GM19372 (cell line): Measurements from ENCODE around the gene RYR2.

Experiments used
- ATAC-seq: cut with Tn5 transposase; IDR thresholded peaks from one replicate; pipeline ENCODE4 v1.9.1; 2021; ENCODE audit warnings: mild to moderate bottlenecking, low read depth, moderate library complexity; ENCODE audit not compliant: unreplicated experiment

Gene RYR2

DNA sequence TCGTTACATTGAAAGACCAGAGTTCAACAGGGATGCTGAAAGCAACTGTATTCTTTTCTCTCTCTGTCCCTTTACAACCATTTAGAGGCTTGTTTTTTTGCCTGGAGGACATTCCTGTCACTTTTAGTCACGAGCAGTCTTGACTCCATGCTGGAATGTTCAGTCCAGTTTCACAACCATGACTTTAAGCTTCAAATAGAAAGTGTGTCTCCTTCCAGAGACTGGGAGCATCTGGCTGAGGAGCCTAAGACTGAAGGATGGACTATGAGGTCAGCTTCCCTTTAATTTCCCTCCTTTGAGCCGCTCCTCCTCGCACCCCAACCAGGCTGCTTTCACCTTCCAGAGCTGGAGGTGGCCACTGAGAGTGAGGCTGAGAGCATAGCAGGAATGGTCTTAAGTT is 10.5 kb upstream of the RYR2 start:
- no peak for ATAC-seq

DNA sequence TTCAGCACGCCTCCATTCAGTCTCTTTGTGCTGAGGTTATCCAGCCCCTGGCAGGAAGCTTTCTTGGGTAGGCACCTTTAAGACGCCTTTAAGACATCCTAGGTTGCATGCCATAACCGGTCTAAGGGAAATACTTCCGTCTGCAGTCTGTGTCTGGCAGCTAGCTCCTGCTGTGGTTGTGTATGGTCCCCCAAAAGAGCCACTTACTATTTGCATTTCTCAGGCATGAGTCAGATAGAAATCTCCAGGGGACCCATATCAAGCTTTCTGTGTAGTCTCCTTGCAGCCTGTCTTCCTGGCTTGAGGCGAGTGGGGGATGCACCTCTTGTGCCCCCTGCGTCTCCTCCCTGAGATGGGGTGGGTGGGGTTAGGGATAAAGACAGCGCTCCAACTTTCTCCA is 10.0 kb upstream of the RYR2 start:
- ATAC-seq = peak; percentile 45

DNA sequence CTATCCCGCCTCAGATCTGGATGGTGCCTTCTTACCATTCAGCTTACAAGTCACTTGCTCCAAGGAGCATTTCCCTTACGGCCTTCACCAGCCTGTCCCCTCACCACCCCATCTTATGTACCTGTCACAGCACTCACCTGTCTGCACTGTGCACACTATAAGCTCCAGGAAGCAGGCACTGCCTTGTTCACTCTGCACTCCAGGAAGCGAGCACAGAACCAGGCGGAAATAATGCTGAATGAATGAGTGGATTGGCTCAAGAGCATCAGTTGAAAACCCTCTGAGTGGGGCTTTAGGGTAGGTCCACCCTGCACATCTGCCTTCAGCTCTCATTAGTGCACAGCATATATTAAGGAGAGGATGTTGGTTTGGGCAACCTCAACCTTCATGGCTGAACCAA is 8.9 kb upstream of the RYR2 start:
- no peak for ATAC-seq

DNA sequence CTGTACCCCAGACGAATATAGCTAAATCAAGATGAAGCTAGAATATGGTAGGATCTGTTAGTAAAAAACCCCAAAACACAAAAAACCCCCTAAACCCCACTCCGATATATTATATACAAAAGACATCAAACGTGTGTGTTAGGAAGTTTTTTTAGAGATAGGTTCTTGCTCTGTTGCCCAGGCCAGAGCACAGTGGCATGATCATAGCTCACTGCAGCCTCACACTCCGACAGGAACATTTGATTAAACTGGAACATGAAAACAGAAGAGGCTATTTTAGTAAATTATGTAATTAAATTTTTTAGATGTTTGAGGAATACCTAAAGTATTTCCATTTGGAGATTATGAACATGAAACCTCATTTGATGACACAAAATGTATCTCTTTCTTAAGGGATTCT is 8.2 kb upstream of the RYR2 start:
- ATAC-seq = no peak

DNA sequence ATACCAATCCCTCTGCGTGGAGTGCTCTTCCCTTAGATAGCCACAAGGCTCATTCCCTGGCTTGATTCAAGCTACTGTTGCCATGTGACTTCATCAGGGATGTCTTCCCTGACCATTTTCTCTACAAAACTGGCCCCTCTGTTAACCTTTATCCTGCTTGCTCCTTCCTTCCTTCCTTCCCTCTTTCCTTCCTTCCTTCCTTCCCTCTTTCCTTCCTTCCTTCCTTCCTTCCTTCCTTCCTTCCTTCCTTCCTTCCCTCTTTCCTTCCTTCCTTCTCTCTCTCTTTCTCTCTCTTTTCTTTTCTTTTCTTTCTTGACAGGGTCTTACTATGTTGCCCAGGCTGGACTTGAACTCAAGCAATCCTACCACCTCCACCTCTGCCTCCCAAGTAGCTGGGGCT is 6.2 kb upstream of the RYR2 start:
- no peak for ATAC-seq

DNA sequence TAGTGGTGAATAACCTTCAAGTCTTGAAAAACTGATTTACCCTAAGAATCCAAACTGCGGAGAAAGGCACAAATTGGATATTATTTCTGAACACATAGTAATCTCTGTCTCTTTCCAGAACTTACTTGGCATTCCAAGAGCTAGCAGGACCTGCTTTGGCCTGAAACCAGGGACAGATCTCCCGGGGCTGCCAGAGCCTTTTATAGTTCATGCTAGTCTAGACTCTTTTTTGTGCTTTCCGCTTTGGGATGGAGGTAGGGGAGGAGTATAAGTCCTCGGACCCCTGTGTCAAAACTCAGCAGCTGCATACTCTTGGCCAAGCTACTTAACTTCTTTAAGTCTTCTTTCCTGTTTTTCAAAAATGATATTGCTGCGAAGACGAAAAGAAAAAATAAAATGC is 3.8 kb upstream of the RYR2 start:
- ATAC-seq = no peak

DNA sequence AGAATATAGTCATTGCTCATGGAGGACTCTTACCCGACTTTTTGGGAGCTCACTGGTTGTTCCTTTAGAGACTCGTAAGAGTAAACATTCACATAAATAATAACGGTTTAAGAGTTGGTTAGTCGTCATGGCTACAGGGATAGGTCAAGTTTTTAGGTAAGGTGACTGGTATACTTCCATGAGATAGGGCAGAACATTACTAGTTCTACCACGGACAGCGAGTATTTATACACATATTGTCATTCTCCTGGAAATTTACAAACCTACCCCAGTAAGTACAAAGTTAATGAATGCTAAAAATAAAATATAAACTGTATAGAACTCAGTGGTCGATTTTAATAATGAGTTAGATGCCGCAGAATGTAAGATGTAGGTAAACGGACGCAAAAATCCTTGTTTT is 1.2 kb upstream of the RYR2 start:
- ATAC-seq = no peak

DNA sequence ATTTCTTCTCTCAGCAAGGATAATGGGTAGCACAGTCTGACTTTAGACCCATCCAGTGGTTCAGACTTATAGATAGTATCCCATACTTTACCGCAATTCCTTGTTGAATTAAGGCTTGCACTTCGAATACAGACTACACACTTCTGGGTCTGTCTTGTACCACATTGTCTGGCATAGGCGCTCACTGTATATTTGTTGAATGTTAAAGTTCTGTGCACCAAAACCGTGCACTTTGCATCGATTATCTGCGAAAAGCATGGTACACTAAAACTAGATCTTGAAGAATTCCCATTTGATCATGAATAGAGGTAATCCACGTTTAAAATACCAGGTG is 556 bp upstream of the RYR2 start:
- ATAC-seq = no peak

DNA sequence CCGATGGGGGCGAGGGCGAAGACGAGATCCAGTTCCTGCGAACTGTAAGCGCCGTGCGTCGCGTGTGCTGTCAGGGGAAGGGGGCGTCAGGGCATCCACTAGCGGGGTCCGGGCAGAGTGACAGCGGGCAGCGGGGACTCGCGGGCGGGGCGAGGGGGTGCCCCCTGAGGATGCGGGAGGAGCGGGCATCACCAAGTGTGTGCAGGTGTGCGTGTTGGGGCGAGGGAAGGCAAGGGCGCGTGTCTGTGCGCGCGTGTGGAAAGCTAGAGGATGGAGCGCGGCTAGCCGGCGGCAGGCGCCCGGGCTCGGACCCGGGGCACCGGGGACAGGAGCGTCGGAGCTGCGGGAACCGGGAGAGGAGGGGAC is 525 bp downstream of the RYR2 start:
- ATAC-seq = no peak

DNA sequence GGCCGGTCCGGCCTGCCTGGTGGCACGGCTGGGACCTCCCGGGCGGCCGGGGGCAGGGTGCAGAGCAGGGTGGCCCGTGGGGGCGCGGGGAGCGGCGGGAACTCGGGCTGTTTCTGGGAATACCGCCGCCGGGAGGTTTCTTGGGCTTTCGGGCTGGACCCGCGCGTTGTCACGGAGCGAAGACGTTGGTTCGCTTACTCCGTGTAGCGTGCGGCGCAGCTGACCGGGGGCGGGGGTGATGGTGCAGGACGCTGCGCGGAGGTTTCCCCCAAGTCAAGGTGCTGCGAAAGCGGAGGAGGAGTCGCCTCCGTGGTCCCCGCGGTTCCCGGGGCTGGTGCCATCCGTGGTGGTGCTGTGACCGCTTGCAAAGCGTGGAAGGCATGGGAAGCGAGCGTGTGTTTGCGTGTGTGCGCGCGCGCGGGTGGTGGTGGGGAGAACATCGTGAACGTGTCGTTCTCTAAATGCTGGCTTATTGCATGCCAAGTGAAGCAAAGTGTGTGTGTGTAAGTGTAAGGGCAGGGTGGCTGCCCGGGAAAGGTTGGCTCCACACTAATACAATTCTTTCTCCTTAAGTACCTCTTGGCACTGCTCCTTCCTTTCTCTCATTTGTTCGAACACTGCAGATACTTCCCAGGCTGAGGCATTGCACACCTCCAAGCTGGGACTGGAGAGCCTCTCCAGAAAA is 1.1 kb downstream of the RYR2 start:
- no peak for ATAC-seq

DNA sequence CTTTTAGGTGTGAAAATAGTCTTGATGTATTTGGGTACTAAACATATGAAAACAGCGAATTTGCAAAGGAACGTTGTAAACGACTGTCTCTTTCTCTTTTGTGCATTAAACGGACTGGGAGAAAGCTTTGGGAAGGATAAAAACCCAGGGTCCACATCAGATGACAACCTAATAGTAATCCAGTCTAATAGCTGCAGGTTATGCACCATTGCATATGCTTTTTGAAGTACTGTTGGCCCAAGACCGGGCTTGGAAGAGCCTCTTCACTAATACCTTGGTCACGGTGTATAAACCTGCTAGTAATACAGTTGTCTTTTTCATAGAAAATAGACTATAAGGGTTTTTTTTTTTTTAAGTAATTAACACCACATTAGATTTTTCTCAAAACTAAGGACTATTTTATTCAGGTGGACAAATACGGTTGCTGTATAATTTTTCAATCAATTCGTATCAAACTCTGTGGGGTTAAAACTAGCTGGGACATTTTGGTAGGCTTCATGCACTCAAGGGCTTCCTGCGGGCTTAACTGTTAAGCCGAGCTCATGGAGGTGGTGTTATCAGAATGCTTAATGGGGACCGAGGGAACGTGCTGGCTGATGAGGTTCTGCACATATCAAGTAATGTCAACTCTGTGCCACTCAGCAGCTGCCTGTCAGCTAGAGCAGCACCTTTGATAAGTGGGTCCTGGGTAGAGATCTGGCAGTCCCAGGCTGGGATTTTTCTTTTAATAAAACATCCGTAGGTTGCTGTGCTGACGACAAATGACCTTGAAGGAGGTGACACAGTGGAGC is 2.1 kb downstream of the RYR2 start:
- no peak for ATAC-seq

DNA sequence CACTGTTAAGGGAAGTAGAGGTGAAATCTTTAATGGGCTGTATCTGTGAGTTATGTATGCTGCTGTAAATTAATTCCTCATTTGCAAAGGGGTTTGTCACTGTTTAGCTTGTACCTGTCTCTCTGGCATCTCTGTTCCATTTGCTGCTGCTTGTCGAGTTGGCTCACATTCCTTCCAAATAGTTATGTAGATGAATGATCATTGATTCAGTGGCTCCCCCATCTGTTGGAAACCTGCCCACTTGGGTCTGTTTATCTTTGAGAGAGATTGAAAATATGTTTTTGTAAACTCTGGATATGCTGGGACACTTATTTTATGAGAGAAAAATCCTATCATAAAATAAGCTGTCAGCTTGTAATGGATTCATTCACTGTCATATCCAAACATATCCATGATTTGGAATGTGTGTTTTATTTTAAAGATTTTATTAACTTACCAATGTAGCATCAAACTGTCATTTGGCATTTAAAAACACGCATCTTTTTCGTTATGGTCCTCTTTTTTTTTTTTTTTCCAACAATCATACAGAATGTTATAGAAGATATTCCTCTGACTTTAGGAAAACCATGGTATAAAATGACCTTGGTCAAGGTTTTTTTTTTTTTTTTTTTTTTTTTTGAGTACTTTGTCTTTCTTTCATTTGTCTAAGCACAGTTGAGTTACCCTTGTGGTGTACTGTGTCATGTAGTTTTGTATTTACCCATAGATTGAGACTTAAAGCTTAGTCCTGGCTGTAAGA is 3.5 kb downstream of the RYR2 start:
- no peak for ATAC-seq

DNA sequence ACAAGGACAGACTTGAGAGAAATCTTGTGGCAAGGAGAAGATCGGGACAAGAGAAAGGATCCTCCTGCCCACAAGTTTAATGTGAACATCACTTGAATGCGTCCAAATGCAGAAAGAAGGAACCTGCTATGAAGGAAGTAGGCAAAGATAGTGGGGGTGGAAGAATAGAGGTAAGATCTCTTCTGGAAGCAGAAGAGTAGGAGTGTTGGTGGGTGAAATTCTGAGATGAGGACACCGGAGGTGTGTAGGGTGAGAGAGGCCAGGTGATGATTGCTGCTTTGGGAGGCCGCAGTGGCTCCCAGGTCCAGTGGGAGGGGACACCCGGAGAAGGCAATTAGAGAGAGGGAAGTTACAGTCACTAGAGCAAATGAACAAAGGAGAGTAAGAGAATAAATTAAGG is 6.8 kb downstream of the RYR2 start:
- ATAC-seq = no peak

DNA sequence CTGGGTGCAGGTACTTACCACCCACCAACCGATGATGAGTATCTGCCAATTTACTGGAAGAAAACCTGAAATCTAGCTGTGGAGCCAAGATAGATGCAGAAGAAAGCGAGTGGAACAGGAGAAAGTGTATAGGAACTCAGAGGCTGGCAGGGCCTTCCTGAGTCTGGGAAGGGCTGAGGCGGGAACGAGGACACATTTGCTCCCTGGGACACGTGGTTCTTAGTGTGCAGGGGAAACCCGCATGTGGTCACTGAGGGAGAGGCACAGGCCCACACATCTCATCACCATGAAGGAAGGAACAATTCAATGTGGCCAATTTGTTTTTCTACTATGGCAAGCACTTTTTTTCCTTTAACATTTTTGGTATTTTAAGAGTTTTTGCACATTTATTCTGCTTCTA is 8.2 kb downstream of the RYR2 start:
- no peak for ATAC-seq

DNA sequence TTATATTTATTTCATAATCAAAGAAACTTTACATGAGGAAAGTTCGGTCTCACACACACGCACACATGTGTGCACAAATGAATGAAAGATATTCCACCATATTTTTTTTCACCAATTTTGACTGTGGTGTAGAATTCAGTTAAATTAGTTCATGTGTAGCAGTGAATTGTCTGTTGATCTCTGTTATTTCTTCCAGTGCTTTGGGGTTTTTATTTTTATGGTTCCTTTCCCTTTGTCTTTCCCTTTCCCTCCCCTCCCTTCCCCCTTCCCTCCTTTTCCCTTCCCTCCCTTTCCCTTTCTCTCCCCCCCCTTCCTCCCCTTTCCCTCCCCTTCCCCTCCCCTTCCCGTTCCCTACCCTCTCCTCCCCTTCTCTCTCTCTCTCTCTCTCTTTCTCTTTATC is 8.9 kb downstream of the RYR2 start:
- no peak for ATAC-seq

DNA sequence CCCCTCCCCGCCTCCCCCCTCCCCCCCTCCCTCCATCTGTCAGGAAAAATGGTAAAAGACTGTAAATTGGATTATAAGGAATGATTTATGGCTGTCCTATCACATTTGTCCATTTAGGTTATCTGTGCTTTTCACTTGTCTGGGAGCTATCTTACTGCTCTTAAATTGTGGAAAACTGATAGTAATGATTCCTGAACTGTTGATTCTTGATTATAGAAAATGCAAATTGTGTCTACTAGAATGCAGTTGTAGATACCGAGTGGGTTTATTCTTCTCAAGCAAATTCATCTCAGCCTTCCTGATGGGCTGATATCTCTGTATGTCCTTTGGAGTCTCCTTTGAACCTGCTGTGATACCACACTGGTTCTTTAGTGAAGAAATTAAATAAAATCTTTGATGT is 12.3 kb downstream of the RYR2 start:
- ATAC-seq = no peak

DNA sequence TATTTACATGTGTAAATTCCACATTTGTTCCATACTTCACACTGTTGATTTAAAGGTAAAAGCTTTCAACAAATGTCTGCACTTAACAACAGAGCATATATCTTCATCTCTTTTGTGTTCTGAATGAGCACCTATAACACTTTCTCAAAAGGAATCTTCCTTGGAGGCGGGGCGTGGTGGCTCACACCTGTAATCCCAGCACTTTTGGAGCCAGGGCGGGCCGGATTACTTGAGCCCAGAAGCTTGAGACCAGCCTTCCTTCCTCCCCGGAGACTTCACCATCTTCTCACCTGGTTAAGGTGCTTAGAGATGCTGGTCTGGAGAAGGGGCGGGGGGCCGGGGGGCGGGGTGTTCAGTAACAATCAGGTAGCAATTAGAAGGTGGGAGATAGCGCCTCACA is 16.5 kb downstream of the RYR2 start:
- no peak for ATAC-seq

DNA sequence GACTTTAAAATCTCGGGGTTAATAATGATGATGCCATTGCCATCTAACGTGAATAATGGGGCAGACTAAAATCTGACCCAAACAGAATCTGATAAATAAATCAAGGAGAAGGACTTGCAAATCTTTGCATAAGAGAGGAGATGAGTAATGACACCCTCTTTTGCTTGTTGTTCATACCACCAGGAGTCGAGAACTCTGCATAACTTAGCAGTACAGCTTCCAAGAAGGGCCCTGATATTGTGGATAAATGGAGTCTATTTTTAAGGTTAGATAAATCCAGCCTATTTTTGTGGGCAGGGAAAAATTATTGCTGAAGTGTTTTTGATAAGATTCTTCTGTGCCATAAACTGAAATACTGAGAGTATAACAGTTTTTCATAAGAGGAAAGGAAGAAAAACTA is 17.3 kb downstream of the RYR2 start:
- no peak for ATAC-seq

DNA sequence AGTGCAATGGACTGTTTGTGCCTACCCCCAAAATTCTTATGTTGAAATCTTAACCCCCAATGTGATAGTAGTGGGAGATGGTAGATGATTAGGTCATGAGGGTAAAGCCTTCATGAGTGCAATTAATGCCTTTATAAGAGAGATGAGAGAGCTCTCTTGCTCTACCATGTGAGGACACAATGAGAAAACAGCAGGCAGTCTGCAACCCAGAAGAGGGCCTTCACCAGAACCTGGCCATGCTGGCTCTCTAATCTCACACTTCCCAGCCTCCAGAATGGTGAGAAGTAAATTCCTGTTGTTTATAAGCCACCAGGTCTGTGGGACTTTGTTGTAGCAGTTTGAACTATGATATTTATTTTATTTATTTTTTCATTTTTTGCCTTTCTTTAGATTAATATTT is 21.0 kb downstream of the RYR2 start:
- ATAC-seq = no peak

DNA sequence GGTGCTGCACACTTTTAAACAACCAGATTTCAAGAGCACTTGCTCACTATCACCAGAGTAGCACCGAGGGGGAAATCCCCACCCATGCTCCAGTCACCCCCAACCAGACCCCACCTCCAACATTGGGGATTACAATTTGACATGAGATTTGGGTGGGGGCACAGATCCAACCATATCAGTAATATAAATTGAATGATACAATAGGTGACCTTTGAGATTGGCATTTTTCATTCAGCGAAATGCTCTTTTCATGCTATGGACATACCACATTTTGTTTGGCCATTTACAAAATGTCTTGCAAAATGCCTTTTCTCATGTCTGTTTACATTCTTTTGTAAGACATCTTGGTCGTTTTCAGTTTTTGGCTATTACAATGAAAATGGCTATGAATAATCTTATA is 23.9 kb downstream of the RYR2 start:
- ATAC-seq = no peak

DNA sequence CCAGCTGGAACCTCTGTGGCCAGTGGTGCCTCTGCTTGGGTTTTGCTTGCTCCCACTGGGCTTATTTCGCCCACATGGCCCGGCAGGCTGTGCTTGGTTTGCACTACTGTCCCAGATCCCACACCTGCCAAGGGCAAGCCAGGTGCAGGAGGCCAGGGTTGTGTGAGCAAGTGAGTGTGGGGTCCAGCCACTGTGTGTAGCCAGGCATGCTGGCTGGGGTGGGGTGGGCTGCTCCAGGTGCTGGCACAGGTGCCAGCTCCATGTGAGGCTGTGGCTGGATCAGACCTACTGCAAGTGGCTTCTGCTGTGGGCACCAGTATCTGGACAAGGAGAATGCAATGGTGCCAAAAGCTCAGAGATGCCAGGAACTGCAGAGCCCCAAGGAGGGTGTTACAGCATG is 28.5 kb downstream of the RYR2 start:
- ATAC-seq = no peak
